ENCODE results near the gene PHACTR3.
"Not testable (repeated sequence)": the region's sequence is repeated elsewhere in the genome, so short reads cannot be mapped to it uniquely, and the experiment has no call there.

PHACTR3 gene

GRCh38 chr20:59591061-59591460, 13.3 kb upstream of the PHACTR3 start:
- DNase-seq: no peak

GRCh38 chr20:59596690-59597089, 7.7 kb upstream of the PHACTR3 start:
- no peak for DNase-seq

GRCh38 chr20:59597240-59597639, 7.1 kb upstream of the PHACTR3 start:
- no peak for DNase-seq

DNA sequence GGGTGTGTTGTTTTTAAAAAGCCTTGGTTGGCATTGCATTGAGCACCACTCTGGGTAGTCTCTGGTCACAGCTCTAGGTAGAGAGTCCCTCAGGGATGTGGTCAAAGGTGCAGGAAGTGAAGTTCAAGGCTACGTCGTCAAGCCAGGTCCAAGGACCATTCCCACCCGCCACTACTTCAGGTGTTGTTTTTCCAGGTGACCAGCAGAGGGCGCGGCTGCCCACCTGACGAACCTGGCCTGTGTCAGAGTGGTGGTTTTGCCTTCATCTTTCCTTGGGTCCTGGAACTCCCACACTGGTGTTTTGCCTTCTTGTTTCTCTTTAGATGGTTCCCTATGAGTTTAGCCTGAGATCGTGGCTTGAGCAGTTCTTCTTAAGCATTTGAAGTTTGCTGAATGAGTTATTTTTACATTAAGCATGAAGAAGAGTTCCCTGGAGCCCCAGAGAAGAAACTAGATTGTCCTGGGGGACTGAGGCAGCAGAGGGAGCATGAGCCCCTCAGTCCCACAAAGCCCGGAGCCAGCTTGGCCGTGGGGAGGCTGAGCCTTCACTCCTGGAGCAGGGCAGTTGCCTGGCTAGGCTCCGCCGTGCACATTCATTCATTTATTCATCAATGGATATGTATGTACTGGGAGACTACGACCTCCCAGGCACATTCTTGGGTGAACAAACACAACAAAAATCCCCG, 5.6 kb upstream of the PHACTR3 start:
- DNase-seq: peak; percentile 63

DNA sequence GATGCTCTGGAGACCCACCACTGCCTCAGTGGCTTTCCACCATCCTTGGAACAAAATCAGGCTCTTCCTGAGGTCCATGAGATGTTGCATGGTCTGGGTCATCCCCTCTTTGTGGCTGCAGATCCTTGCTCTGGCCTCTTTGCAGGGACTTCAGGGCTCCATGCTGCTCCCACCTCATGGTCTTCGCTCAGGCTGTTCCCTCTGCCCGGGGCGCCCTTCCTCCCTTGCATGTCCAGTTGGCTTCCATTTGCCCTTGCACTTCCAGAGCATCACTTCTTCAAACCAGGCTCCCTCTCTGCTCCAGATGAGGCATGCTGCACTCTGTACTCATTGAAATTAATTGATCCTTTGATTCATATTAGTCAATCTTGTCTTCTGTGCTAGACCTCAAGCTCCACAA, 4.4 kb upstream of the PHACTR3 start:
- no peak for DNase-seq

DNA sequence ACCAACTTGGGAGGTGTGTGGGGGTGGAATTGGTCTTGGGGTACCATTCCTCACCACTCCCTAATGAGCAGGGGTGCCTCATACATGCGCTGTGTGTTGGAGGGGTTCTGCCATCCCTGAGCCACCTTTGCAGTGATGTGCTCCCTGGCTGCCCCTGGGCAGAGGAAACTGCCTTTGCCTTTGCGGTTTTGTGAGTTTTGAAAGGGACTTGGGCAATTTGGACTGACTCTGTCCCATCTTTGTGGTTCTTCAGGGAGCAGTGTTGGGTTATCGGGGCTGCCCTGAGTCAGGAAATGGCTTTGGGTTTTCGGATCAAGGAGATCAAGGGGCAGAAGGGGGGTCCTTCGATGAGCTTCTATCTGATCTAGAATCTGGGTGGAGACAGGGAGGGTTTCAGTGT, 3.9 kb upstream of the PHACTR3 start:
- DNase-seq: no peak

DNA sequence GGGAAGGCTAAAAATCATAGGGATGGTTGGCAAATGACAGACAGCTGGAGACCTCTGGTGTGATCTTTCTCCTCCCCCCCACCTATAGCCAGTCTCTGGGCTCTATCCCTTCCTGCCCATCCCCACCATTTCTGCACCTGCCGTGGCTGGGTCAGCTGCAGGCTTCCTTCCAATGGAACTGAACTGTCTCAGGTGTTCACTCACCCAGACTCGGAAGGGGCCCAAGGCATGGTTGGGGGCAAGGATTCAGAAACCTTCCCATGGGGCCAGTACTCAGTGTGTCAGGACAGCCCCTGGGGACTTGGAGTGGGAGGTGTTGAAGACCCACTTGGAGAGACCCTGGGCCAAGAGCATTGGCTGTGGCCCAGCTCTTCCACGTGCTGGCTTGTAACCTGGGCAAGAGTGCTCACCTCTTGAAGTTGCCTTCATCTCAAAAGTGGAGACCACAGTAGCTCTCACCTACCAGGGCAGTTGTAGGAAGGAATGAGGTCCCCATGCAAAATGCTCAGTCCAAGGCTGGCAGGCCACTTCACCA, 1.7 kb upstream of the PHACTR3 start:
- DNase-seq: no peak

DNA sequence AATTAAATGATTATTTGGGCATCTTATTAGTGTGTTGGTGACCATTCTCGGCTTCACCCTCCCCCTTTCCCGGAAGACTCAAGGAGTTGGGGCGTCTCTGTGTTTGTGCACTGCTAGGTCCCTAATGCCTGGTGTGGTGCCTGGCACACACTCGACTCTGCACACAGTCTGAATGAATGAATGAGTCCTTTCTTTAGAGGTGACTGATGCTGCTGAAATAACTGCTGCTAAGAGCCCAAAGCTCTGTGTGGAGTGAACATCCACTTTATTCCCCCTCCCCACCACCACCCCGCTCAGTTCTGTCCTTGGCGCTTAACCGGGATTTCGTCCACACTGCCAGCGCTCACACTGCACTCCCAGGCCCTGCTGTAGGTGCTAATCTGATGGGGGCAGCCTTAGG, 1.2 kb upstream of the PHACTR3 start:
- DNase-seq: no peak

GRCh38 chr20:59604741-59605600, 631 bp downstream of the PHACTR3 start:
- no peak for DNase-seq

GRCh38 chr20:59605601-59606364, 1.4 kb downstream of the PHACTR3 start:
- DNase-seq: no peak

DNA sequence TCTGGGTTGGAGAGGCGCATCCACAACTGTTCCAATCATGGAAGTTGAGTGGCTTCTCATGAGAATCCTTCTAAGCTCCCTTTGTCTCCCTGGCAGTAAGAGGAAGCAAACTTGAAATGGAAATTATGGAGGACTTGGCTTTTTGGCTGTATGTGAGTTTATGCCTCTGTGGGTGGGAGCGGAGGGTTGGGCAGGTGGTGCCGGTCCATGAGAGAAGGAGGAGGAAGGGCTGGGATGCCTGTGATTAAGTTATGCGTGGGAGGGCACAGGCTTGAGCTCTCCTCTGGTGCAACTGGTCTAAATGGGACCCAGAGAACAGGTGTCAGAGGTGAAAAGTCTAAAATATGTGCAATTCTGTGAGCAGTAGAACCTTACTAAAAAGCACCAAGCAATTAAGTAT, 2.2 kb downstream of the PHACTR3 start:
- DNase-seq: no peak

GRCh38 chr20:59608396-59608795, 4.1 kb downstream of the PHACTR3 start:
- no peak for DNase-seq

- no peak for DNase-seq
These were observed 4.5 kb downstream of the PHACTR3 start for GRCh38 chr20:59608871-59609270.

DNA sequence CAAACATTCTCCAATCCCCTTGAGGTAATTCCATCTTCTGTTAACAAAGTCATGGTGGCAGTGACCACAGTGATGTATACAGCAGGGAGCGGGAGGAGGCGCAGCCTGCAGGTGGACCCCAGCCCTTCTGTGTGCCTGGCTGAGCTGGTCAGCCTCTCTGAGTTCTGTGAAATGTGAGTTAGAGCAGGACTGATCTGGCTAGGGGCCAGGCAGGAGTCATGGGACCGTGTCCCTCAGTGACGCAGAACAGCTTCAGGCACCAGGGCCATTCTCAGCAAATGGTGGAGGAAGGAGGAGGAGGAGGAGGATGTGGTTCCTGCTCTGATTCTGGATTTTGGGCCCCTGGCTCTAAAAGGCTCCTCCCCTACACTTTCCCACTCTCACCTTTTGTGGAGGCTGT, 6.9 kb downstream of the PHACTR3 start:
- no peak for DNase-seq

DNA sequence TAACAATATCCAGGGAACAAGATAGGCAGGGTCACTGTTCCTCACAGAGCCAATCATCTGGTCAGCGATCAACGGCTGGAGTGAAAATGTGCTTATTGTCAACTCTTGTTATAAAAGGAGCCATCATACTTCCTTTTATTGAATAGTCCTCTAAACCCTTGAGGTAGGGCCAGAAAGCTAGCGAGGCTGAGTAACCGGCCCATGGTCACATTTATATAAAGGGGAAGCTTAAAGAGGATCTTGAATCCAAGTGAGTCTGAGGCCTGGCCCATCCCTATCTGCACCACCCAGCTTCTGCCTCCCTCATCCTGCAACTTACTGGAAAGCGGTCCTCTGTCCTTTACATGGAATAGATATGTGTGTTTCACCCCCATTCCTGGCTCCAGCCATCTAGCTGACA, 9.5 kb downstream of the PHACTR3 start:
- no peak for DNase-seq

- DNase-seq: no peak
These were observed 10.4 kb downstream of the PHACTR3 start for GRCh38 chr20:59614714-59615113.

GRCh38 chr20:59616306-59616705, 12.0 kb downstream of the PHACTR3 start:
- DNase-seq: no peak

- no peak for DNase-seq
These were observed 12.9 kb downstream of the PHACTR3 start for GRCh38 chr20:59617221-59617620.

GRCh38 chr20:59618131-59618530, 13.8 kb downstream of the PHACTR3 start:
- no peak for DNase-seq

GRCh38 chr20:59618585-59618984, 14.2 kb downstream of the PHACTR3 start:
- DNase-seq: not testable (repeated sequence)

DNA sequence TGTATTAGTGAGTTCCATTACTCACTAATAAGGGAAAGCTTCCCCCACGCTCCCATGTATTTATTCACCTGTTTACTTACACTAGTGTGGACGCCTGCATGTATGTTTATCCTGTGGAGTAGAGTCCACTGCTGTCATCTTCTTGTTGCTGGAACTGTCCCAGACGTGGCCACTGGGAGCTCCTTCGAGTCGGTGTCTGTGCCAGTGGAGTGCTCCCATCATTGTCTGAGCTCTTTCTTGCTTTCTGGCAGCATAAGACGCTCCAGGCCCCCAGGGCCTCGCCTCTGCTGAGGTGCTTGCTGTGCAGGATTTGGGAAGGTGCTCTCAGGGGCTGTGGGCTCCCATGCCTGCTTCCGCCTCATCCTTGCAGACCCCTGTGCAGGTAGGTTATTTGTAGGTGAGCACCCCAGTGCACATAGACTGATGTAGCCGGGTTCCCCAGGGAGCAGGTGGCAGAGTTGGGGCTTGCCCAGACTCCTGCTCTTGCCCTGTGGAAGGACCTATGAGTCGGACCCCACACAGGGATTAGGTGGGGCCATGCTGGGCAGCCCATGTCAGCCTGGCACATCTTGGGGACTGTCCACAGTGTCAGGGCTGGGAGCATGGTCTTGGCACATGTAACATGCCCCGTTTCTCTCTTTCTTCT, 16.6 kb downstream of the PHACTR3 start:
- no peak for DNase-seq

DNA sequence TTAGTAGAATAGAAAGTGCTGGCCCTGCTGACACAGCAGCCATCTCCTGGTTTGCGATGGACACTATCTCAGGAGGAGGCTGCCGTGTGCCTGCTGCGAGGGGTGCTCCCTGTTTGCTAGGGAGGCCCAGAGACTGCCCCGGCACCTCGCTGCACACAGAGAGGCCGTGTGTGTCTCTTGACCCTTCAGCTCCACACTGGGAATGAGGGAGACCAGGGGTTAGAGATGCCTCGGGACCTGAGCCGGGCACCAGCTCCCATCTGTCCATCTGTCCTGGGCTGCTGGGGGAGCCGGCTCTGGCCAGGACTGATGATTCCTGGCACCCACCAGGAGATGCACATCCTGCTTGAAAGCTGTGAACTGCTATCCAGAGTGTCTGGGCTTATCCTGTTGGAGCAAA, 18.2 kb downstream of the PHACTR3 start:
- no peak for DNase-seq

DNA sequence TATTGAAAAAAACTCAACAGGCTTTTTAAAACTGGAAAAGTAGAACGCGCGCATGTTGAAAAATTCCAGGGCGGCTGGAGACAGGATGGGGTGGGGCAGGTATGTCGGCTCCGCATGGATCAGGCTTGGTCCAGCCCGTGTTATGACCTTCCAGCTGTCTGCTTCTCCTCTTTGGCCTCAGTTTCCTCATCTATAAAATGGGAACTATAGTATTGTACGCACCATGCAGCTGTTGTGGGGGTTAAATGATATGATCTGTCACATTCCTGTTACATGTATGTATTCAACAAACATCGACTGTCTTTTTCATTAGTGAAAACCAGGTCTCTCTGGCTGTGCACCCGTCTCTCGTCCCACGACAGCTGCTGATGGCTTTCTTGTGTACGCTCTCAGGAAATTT, 18.8 kb downstream of the PHACTR3 start:
- no peak for DNase-seq
